ENCODE measurements around the gene TBC1D10B.
A peak's percentile ranks its signal among the peaks of the same experiment; 100 is the strongest.
"Not testable (repeated sequence)": the region's sequence is repeated elsewhere in the genome, so short reads cannot be mapped to it uniquely, and the experiment has no call there.

Gene TBC1D10B

GRCh38 chr16:30354423-30355143 lies 15.7 kb downstream of the TBC1D10B start:
- DNase-seq = no peak

GRCh38 chr16:30353438-30354129 lies 16.7 kb downstream of the TBC1D10B start:
- no peak for DNase-seq

GRCh38 chr16:30352488-30353401 lies 17.5 kb downstream of the TBC1D10B start:
- no peak for DNase-seq

DNA sequence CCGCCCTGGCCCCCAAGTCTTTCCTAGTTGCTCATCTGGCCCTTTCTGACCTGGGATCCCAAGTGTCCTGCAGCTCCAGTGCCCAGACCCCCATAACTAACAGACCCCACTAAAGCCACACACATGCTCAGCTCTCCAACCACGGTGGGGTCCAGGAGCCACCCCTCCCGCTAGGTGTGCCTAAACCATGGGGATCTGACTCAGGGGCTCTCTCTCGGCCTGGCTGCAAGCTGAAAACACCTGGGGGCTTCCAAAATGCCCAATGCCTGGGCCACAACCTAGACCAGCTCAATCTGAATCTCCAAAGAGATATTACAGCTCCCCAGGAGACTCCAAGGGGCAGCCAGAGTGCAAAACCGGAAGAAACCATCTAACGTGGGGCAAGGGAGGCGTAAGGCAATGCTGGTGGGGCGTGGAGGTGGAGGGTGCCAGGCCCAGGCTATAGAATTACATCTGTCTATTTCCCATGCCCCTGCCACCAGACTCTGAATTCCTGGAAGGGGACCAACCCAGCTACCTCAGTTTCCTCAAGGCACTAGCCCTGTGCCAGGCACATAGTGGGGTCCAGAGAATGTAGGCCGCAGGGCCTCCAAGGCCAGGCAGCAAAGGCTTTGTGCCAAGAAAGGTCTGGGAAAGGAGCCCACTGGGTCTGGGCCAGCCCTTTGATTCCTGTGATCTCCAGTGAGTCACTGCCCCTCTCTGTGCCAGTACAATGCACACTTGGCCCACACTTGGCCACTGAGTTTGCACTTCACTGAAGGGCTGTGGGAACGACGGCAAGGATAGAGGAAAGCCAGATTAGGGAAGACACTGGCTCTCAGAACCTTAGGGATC lies 18.5 kb downstream of the TBC1D10B start:
- DNase-seq = no peak

DNA sequence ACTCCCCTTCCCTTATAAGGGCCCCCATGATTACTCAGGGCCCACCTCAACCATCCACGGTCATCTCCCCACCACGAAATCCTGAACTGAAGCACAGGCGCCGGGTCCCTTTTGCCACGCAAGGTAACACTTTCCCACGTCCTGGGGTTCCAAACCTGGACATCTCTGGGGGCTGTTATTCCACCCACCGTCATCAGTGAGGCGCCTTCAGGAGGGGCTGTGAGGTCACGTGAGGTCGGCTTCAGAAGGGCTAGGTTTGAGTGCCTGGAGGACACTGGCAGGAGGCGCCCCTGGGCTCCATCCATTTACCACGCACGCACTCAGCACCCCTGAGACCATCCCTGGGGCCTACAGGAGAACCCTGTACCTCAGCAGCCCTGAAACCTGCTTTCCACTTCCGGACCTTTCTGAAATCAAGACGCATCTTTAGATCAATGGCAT lies 19.3 kb downstream of the TBC1D10B start:
- DNase-seq = no peak

DNA sequence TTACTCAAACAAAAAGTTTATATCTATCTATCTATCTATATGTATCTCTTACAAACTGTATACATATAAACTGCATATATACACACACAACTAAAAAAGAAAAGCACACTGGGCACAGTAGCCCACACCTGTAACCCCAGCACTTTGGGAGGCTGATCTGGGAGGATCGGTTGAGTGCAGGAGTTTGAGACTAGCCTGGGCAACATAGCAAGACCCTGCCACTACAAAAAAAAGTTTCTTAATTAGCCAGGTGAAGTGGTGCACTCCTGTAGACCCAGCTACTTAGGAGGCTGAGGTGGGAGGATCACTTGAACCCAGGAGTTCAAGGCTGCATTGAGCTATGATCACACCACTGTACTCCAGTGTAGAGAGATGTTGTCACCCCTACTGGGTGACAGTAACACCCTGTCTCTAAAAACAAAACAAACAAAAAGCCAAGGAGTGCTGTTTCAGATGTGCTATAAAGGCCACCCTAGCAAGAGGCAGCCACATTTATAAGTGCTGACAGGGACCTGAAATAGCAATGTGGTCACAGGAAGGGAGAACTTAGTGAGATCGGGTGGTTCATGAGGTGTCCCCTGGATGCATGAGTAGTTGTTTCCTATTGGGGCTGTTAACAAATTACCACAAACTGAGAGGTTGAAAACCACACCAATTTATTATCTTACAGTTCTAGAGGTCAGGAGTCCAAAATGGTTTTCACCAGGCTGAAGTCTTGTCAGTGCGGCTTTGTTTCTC lies 20.0 kb downstream of the TBC1D10B start:
- no peak for DNase-seq

- no peak for DNase-seq
Measured at GRCh38 chr16:30349675-30350074, 20.6 kb downstream of the TBC1D10B start.

DNA sequence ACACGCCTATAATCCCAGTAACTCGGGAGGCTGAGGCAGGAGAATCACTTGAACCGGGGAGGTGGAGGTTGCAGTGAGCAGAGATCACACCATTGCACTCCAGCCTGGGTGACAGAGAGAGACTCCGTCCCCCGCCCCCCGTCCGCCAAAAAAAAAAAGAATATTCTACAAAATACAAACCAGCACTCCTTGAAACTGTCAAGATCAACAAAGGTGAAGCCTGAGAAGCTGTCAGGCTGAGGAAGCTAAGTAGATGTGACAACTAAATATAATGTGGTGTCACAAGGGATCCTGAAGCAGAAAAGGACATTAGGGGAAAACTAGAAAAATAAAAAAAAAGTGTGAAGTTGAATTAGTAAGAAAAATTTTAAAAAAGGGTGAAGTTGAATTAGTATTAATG lies 21.4 kb downstream of the TBC1D10B start:
- DNase-seq = no peak

DNA sequence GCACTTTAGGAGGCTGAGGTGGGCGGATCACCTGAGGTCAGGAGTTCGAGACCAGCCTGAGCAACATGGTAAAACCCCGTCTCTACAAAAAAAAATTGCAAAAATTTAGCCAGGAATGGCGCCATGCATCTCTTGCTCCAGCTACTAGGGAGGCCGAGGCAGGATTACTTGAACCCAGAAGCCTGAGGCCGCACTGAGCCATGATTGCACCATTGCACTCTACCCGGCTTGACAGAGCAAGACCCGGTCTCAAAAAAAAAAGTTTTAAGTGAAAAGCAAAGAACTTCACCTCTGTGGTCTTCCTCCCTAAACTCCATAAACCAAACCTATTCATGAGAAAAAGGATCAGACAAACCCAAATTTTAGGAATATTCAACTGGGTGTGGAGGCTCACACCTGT lies 22.2 kb downstream of the TBC1D10B start:
- no peak for DNase-seq

DNA sequence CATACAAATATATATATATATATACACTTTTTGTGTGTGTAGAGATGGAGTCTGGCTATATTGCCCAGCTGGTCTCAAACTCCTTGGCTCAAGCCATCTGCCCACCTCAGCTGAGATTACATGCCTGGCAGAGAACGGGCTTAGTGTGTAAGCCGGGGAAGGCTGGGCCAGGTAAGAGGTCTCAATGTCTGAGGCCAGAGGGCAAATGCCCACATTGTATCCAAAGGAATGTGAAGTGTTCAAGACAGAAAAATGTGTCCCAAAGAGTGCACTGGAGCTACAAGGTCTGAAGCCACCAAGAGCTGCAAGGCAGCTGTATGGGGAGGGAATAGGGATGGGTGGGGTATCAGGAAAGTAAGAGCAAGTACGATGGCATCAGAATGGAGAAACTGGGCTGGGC lies 24.0 kb downstream of the TBC1D10B start:
- DNase-seq = no peak

DNA sequence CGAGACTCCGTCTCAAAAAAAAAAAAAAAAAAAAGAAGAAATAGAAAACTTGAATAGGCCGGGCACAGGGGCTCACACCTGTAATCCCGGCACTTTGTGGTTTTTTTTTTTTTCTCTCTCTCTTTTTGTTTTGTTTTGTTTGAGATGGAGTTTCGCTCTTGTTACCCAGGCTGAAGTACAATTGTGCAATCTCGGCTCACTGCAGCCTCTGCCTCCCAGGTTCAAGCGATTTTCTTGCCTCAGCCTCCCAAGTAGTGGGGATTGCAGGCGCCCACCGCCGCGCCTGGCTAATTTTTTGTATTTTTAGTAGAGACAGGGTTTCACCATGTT lies 26.8 kb downstream of the TBC1D10B start:
- not testable (repeated sequence) for DNase-seq

DNA sequence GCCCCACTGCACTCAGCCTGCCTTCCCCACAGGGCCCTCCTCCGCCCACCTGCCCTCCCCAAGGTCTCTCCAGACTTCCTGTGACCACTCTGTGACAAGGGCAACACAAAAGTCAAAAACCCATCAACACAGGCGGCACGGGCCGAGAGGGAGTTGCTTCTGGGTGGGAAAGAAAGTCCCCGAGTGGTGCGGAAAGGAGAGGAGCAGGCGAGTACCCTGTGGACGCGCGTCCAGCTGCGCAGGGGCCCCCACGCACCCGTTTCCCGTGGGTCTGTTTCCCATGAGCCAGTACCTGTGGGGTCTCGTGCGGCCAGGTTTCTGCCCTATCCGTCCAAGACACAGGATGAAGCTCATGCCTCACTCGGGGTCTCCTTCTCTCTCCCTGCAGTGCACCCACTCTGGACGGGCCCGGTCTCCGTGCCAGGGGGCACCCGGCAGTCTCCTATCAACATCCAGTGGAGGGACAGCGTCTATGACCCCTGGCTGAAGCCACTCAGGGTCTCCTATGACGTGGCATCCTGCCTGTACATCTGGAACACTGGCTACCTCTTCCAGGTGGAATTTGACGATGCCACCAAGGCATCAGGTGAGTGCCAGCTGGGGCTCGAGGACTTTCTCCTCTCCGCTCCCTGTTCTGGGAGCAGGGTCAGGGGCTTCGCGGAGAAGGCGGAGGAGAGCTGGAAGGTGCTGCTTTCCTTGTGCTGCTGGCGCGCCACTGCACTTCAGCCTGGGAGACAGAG lies 27.4 kb downstream of the TBC1D10B start:
- DNase-seq = no peak

DNA sequence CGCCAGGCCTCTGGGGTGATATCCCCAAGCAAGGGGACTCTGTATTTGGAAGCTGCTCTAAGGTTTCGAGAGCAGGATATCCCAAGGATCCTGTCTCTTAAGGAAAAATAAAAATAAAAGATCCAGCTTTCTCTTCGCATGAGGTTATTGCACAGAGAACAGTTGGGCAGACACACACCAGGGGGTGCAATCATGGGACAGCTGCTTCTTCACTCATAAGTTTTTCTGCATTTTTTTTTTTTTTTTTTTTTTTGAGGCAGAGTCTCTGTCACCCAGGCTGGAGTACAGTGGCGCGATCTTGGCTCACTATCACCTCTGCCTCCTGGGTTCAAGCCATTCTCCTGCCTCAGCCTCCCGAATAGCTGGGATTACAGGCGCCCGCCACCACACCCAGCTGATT lies 28.3 kb downstream of the TBC1D10B start:
- not testable (repeated sequence) for DNase-seq

- DNase-seq = no peak
Measured at GRCh38 chr16:30340621-30341020, 29.7 kb downstream of the TBC1D10B start.

DNA sequence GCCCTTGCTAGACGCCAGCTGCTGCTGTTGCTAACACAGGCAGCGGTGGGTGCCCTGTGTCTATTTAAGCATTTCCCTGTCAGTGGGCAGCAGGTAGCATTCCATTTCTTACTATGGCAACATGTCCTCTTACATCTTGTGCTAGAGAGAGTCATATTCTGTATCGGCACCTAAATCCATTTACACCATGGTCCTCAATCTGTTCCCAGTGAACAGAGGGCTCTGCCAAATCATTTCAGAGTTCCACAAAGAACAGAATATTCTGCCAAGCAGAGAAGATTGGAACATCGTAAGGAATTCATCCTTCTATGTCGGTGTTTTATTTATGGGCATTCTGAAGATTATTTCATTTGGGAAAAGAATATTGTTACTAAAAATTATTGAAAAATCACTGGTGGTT lies 31.6 kb downstream of the TBC1D10B start:
- not testable (repeated sequence) for DNase-seq

DNA sequence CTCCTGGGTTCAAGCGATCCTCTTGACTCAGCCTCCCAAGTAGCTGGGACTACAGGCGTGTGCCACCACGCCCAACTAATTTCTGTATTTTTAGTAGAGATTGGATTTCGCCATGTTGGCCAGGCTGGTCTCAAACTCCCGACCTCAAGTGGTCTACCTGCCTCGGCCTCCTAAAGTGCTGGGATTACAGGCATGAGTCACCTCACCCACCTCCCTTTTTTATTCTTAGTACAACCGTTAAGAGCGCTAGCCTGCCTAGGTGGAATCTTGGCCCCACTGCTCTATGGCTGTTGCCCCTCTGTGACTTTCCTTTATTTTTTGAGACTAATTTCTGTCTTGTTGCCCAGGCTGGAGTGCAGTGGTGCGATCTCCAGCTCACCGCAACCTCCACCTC lies 32.3 kb downstream of the TBC1D10B start:
- DNase-seq = not testable (repeated sequence)

DNA sequence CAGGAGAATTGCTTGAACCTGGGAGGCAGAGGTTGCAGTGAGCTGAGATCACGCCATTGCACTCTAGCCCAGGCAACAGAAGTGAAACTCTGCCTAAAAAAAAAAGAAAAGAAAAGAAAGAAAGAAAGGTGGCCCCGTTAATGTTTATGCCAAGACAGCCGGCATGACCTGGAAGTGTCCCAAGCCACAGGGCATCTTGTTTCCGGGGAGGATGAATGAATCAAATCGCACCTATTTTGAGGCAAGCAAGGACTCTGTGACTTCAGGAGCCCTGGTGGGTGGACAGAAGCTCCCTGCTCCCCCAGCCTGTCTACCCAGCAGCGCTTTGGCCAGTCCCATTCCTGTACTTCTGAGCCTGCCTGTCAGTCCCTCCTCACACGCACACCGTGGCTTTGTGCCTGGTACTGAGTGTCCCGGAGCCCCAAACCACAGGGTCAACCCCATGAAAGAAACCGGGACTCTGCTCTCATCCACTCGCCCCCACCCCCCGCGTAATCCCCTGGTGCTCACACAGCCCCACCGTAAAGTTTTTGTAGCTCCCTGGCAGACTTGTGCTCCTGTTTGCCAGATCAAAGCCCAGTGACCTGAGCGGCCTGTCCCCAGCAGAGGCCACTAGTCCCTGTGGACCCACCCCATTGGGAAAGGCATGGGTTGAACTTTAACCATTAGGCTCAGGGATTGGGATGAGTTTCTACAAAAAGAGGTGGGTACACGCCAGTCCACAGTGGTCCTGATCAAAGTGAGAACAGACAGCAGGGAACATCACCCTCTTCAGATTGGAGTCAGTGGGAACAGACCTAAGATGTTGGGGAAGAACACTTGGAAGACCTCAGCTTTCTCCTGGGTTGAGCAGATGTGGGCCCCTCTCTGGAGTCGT lies 34.5 kb downstream of the TBC1D10B start:
- peak; percentile 69 for DNase-seq

DNA sequence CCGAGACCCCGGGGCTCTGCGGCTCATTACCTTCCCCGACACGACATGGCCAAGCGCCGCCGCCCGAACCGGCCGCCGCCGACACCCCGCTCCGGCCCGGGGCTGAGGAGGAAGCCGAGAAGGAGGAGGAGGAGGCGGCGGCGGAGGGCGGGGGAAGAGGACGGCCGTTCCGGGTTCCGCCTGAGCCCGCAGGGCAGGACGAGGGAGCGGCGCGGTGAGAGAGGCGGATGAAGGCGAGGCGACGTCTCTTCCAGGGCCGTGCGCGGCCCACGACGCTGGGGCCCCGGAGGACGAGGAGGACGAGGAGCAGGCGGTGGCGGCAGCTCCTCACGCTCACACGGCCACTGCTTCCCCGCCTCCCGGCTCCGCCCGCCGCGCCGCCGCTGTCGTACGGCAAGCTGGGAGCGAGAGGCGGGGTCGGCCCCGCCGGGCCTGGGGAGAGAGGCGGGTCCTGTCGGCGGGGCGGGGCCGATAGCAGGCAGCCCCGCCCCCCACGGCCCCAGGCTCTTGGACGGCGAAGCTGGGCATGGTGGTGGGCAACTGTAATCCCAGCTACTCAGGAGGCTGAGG lies 35.2 kb downstream of the TBC1D10B start:
- DNase-seq = peak; percentile 69

- peak; percentile 3 for DNase-seq
Measured at GRCh38 chr16:30334473-30334989, 35.8 kb downstream of the TBC1D10B start.

DNA sequence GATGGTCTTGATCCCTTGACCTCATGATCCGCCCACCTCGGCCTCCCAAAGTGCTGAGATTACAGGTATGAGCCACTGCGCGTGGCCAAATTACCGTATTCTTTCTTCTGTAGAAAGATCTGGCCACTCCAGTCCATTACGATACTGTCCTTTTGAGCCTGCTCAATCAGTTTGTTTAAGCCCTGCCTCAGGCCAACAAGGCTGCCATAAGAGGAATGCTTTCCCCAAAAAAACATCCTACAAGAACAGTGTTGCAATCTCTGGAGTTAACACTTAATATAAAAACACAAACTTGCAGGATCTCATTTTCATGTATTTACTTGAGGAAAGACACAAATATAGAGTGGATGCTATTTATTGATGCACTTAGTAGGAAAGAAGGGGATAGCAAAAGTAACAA lies 46.1 kb downstream of the TBC1D10B start:
- DNase-seq = not testable (repeated sequence)

All from DMS79 treated with DMSO at 0.1 percent for 48 hours (cell line).